ENCODE measurements around the gene DST. TPM values are rescaled to one million over a fixed set of nuclear protein-coding genes. Genes with fewer than 3 reads are reported as not detected.

DST gene
- total RNA-seq, 2 experiments from 2014 or later: 5.7 to 5.9 TPM

GRCh38 chr6:56532766-56533551 is 109.7 kb downstream of the DST start:
- intact Hi-C loops (cut with DNase I, micrococcal nuclease): no loop called here
- H3K36me3 Mint-ChIP-seq (ENCODE audit: low read depth): no peaks in the 10 kb centered on the region
- no peaks in the 10 kb centered on the region for H3K9me3 Mint-ChIP-seq
- H3K4me3 Mint-ChIP-seq: no peak overlapping the region
- no peaks in the 10 kb centered on the region for H3K27me3 Mint-ChIP-seq
- DNase-seq (no peak), ATAC-seq (ENCODE audit: poor library complexity) (no peak)
- H3K36me3 ChIP-seq (ENCODE audit: insufficient read depth, low read length): no peaks in the 10 kb centered on the region
- H3K4me3 ChIP-seq (ENCODE audit: low read length): no peak overlapping the region
- ChIA-PET POLR2A (interaction anchor here (0.9 kb wide), 1 partner anchor 9 kb away, joined by 4 read pairs; no protein-coding TSS in a partner anchor), CTCF (no interaction called here)
- no peak overlapping the region for H3K27ac ChIP-seq (ENCODE audit: low read depth in 1 of 2, low read length in 2 of 2)
- TF ChIP-seq CTCF (IDR thresholded peaks at IDR 0.05): no peak
- no peak overlapping the region for H3K27ac Mint-ChIP-seq
- no peaks in the 10 kb centered on the region for H3K4me1 ChIP-seq (ENCODE audit: insufficient read depth, low read length)
- no peaks in the 10 kb centered on the region for H3K4me1 Mint-ChIP-seq (ENCODE audit: low read depth)
- H3K27me3 ChIP-seq (ENCODE audit: control insufficient read depth in 1 of 2, insufficient read depth in 2 of 2, low read length in 2 of 2): no peaks in the 10 kb centered on the region
- H3K9me3 ChIP-seq (ENCODE audit: control insufficient read depth in 1 of 2, insufficient read depth in 1 of 2, low read length in 2 of 2): no peaks in the 10 kb centered on the region

GRCh38 chr6:56531839-56532595 is 110.7 kb downstream of the DST start:
- Mint-ChIP-seq H3K27ac (no peak overlapping the region), H3K9me3 (no peaks in the 10 kb centered on the region), H3K27me3 (no peaks in the 10 kb centered on the region), H3K36me3 (ENCODE audit: low read depth) (no peaks in the 10 kb centered on the region), H3K4me1 (ENCODE audit: low read depth) (no peaks in the 10 kb centered on the region), H3K4me3 (no peak overlapping the region)
- ChIA-PET CTCF (no interaction called here), POLR2A (no interaction called here)
- ATAC-seq (ENCODE audit: poor library complexity) (no peak), DNase-seq (no peak)
- Histone ChIP-seq H3K9me3 (ENCODE audit: control insufficient read depth in 1 of 2, insufficient read depth in 1 of 2, low read length in 2 of 2) (no peaks in the 10 kb centered on the region), H3K36me3 (ENCODE audit: insufficient read depth, low read length) (no peaks in the 10 kb centered on the region), H3K4me1 (ENCODE audit: insufficient read depth, low read length) (no peaks in the 10 kb centered on the region), H3K27me3 (ENCODE audit: control insufficient read depth in 1 of 2, insufficient read depth in 2 of 2, low read length in 2 of 2) (no peaks in the 10 kb centered on the region), H3K4me3 (ENCODE audit: low read length) (no peak overlapping the region), H3K27ac (ENCODE audit: low read depth in 1 of 2, low read length in 2 of 2) (no peak overlapping the region)
- no peak for TF ChIP-seq CTCF (IDR thresholded peaks at IDR 0.05)
- intact Hi-C loops (cut with DNase I, micrococcal nuclease): no loop called here

GRCh38 chr6:56529594-56530191 is 113.0 kb downstream of the DST start:
- H3K36me3 Mint-ChIP-seq (ENCODE audit: low read depth): no peaks in the 10 kb centered on the region
- H3K27ac ChIP-seq (ENCODE audit: low read depth in 1 of 2, low read length in 2 of 2): no peak overlapping the region
- H3K27me3 Mint-ChIP-seq: no peaks in the 10 kb centered on the region
- H3K4me3 ChIP-seq (ENCODE audit: low read length): no peak overlapping the region
- DNase-seq: no peak
- ChIA-PET POLR2A (no interaction called here), CTCF (no interaction called here)
- H3K4me3 Mint-ChIP-seq: no peak overlapping the region
- ATAC-seq (ENCODE audit: poor library complexity): no peak
- no peaks in the 10 kb centered on the region for H3K27me3 ChIP-seq (ENCODE audit: control insufficient read depth in 1 of 2, insufficient read depth in 2 of 2, low read length in 2 of 2)
- no peak overlapping the region for H3K27ac Mint-ChIP-seq
- no peaks in the 10 kb centered on the region for H3K9me3 Mint-ChIP-seq
- H3K36me3 ChIP-seq (ENCODE audit: insufficient read depth, low read length): no peaks in the 10 kb centered on the region
- no peaks in the 10 kb centered on the region for H3K9me3 ChIP-seq (ENCODE audit: control insufficient read depth in 1 of 2, insufficient read depth in 1 of 2, low read length in 2 of 2)
- H3K4me1 Mint-ChIP-seq (ENCODE audit: low read depth): no peaks in the 10 kb centered on the region
- intact Hi-C loops (cut with DNase I, micrococcal nuclease): no loop called here
- TF ChIP-seq CTCF (IDR thresholded peaks at IDR 0.05): no peak
- H3K4me1 ChIP-seq (ENCODE audit: insufficient read depth, low read length): no peaks in the 10 kb centered on the region

Data from CD4-positive, alpha-beta T cell (primary cell).